ENCODE measurements around the gene FBXW11. TPM values are rescaled to one million over a fixed set of nuclear protein-coding genes. Genes with fewer than 3 reads are reported as not detected.
A peak's percentile ranks its signal among the peaks of the same experiment; 100 is the strongest.

The FBXW11 gene
- total and polyA plus RNA-seq, 2 of the 8 experiments (the other 6 are each of a cell fraction or from before 2014, with no cell fraction given), result 45.0 to 75.6 TPM

DNA sequence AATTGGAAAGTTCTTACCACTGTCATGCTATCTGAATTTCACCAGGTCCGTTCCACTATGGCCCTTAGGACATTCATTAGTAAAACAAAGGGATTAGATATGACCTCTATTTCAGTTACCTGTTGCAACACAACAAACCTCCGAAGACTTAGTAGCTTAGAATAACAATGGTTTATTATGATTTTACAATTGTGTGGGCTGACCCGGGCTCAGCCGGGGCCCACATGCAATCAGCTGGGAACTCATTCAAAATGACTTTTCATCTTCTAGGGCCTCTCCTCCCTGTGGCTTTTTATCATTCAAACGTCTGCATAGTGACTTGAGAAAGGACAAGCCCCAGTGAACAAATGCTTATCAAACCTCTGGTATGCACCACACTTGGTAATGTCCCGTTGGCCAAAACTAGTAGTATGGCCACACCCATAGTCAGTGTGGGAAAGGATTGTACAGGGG lies 2.3 kb upstream of the FBXW11 start (continued):
- TF ChIP-seq GTF2F1 (IDR thresholded peaks at IDR 0.05; ENCODE audit: borderline replicate concordance, low read depth, low read length) (no peak), PHF8 (conservative IDR thresholded peaks at IDR 0.05; ENCODE audit: low read depth, low read length) (no peak), TEAD4 (IDR thresholded peaks at IDR 0.05; ENCODE audit: low read depth, low read length) (peak; percentile 63; the same call in 1 of the 2 replicates), POLR2A (IDR thresholded peaks at IDR 0.05; ENCODE audit: control extremely low read depth in 1 of 2, low read depth in 2 of 2, low read length in 2 of 2) (peak in 1 of 2 experiments; percentile 31; a peak in 1 of 3 replicates), POLR2AphosphoS5 (IDR thresholded peaks at IDR 0.05; ENCODE audit: low read depth, low read length) (no peak), NRF1 (IDR thresholded peaks at IDR 0.05; ENCODE audit: low read depth, low read length) (no peak), SP2 (IDR thresholded peaks at IDR 0.05; ENCODE audit: low read length) (no peak), NANOG (IDR thresholded peaks at IDR 0.05; ENCODE audit: insufficient read depth, low read depth, low read length, poor library complexity, severe bottlenecking) (peak; percentile 83)
- TF ChIP-seq, protein P1, sequence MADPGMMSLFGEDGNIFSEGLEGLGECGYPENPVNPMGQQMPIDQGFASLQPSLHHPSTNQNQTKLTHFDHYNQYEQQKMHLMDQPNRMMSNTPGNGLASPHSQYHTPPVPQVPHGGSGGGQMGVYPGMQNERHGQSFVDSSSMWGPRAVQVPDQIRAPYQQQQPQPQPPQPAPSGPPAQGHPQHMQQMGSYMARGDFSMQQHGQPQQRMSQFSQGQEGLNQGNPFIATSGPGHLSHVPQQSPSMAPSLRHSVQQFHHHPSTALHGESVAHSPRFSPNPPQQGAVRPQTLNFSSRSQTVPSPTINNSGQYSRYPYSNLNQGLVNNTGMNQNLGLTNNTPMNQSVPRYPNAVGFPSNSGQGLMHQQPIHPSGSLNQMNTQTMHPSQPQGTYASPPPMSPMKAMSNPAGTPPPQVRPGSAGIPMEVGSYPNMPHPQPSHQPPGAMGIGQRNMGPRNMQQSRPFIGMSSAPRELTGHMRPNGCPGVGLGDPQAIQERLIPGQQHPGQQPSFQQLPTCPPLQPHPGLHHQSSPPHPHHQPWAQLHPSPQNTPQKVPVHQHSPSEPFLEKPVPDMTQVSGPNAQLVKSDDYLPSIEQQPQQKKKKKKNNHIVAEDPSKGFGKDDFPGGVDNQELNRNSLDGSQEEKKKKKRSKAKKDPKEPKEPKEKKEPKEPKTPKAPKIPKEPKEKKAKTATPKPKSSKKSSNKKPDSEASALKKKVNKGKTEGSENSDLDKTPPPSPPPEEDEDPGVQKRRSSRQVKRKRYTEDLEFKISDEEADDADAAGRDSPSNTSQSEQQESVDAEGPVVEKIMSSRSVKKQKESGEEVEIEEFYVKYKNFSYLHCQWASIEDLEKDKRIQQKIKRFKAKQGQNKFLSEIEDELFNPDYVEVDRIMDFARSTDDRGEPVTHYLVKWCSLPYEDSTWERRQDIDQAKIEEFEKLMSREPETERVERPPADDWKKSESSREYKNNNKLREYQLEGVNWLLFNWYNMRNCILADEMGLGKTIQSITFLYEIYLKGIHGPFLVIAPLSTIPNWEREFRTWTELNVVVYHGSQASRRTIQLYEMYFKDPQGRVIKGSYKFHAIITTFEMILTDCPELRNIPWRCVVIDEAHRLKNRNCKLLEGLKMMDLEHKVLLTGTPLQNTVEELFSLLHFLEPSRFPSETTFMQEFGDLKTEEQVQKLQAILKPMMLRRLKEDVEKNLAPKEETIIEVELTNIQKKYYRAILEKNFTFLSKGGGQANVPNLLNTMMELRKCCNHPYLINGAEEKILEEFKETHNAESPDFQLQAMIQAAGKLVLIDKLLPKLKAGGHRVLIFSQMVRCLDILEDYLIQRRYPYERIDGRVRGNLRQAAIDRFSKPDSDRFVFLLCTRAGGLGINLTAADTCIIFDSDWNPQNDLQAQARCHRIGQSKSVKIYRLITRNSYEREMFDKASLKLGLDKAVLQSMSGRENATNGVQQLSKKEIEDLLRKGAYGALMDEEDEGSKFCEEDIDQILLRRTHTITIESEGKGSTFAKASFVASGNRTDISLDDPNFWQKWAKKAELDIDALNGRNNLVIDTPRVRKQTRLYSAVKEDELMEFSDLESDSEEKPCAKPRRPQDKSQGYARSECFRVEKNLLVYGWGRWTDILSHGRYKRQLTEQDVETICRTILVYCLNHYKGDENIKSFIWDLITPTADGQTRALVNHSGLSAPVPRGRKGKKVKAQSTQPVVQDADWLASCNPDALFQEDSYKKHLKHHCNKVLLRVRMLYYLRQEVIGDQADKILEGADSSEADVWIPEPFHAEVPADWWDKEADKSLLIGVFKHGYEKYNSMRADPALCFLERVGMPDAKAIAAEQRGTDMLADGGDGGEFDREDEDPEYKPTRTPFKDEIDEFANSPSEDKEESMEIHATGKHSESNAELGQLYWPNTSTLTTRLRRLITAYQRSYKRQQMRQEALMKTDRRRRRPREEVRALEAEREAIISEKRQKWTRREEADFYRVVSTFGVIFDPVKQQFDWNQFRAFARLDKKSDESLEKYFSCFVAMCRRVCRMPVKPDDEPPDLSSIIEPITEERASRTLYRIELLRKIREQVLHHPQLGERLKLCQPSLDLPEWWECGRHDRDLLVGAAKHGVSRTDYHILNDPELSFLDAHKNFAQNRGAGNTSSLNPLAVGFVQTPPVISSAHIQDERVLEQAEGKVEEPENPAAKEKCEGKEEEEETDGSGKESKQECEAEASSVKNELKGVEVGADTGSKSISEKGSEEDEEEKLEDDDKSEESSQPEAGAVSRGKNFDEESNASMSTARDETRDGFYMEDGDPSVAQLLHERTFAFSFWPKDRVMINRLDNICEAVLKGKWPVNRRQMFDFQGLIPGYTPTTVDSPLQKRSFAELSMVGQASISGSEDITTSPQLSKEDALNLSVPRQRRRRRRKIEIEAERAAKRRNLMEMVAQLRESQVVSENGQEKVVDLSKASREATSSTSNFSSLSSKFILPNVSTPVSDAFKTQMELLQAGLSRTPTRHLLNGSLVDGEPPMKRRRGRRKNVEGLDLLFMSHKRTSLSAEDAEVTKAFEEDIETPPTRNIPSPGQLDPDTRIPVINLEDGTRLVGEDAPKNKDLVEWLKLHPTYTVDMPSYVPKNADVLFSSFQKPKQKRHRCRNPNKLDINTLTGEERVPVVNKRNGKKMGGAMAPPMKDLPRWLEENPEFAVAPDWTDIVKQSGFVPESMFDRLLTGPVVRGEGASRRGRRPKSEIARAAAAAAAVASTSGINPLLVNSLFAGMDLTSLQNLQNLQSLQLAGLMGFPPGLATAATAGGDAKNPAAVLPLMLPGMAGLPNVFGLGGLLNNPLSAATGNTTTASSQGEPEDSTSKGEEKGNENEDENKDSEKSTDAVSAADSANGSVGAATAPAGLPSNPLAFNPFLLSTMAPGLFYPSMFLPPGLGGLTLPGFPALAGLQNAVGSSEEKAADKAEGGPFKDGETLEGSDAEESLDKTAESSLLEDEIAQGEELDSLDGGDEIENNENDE (IDR thresholded peaks at IDR 0.05; ENCODE audit: insufficient replicate concordance, low read length), result peak; percentile 89
- TF ChIP-seq, protein P2, sequence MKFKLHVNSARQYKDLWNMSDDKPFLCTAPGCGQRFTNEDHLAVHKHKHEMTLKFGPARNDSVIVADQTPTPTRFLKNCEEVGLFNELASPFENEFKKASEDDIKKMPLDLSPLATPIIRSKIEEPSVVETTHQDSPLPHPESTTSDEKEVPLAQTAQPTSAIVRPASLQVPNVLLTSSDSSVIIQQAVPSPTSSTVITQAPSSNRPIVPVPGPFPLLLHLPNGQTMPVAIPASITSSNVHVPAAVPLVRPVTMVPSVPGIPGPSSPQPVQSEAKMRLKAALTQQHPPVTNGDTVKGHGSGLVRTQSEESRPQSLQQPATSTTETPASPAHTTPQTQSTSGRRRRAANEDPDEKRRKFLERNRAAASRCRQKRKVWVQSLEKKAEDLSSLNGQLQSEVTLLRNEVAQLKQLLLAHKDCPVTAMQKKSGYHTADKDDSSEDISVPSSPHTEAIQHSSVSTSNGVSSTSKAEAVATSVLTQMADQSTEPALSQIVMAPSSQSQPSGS (IDR thresholded peaks at IDR 0.05; ENCODE audit: low read length), result peak; percentile 81

All from H1 (cell line).